B cell (primary cell): ENCODE data around the gene ZNF609.

ENCODE experiments used
- EZH2 ChIP-seq: IDR thresholded peaks from 2 replicates; pipeline ENCODE4 v1.6.1; 2012; ENCODE audit warnings: borderline replicate concordance, low read depth, mild to moderate bottlenecking, moderate library complexity, low read length; ENCODE audit not compliant: insufficient read depth, poor library complexity, severe bottlenecking
- TF ChIP-seq, protein P1 (sequence below): fragments of 200-600 bp; IDR thresholded peaks from one replicate; pipeline ENCODE4 v1.8.0; 2022; ENCODE audit warnings: antibody characterized with exemption, mild to moderate bottlenecking

DNA sequence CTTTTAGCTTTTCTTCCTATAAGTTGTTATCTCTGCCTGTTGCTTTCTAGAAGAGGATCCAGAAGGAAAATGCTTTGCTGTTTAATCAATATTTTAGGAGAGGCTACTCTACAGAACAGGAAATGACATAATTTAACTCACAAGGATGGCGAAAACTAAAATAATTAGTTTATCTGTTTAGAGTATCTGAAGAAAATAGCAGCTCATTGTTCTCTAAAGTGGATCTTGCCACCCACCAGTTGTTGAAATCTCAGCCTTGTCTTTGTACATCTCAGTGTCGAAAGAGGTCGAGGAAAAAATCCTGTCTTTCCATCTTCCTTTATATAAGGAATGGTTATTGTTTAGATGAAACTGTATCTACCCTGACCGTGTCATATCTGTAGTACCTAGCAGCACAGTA lies 126.6 kb downstream of the ZNF609 start:
- TF ChIP-seq, protein P1, sequence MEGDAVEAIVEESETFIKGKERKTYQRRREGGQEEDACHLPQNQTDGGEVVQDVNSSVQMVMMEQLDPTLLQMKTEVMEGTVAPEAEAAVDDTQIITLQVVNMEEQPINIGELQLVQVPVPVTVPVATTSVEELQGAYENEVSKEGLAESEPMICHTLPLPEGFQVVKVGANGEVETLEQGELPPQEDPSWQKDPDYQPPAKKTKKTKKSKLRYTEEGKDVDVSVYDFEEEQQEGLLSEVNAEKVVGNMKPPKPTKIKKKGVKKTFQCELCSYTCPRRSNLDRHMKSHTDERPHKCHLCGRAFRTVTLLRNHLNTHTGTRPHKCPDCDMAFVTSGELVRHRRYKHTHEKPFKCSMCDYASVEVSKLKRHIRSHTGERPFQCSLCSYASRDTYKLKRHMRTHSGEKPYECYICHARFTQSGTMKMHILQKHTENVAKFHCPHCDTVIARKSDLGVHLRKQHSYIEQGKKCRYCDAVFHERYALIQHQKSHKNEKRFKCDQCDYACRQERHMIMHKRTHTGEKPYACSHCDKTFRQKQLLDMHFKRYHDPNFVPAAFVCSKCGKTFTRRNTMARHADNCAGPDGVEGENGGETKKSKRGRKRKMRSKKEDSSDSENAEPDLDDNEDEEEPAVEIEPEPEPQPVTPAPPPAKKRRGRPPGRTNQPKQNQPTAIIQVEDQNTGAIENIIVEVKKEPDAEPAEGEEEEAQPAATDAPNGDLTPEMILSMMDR, result no peak
- TF ChIP-seq EZH2, result no peak
